H1 (cell line): ENCODE results near the gene DYNLL1. TPM values are rescaled to one million over a fixed set of nuclear protein-coding genes. Genes with fewer than 3 reads are reported as not detected.
A peak's percentile ranks its signal among the peaks of the same experiment; 100 is the strongest.

Source experiments
- CTCF ChIA-PET: fragments of 300-600 bp; sonication (Branson Sonifier 250); formaldehyde crosslinking; loops from one replicate; lab custom pipeline; 2021; ENCODE audit not compliant: partially characterized antibody; lab: Charles Lee
- POLR2A ChIA-PET: fragments of 300-600 bp; sonication (Branson Sonifier 250); formaldehyde crosslinking; loops from one replicate; lab custom pipeline; 2021; ENCODE audit warnings: inconsistent platforms; ENCODE audit not compliant: partially characterized antibody; lab: Charles Lee
- DNase-seq, 2 experiments: peaks; one replicate each; pipeline versions ENCODE4 v3.0.0 to v3.0.0-alpha.2; 2010 to 2022; ENCODE audit warnings: low spot score in 2 of 2, low read depth in 1 of 2, mixed read lengths in 1 of 2
- FAIRE-seq: peaks from 2 replicates; lab custom pipeline; 2011; peaks lifted over from hg19 to GRCh38; lab: Jason Lieb, UNC
- H2AFZ ChIP-seq: 2 replicates; pipeline ENCODE4 v1.8.1; 2012; ENCODE audit warnings: low read length, inconsistent platforms
- H2AK5ac ChIP-seq: 2 replicates; pipeline ENCODE4 v1.6.1; 2013; ENCODE audit warnings: low read depth, low read length
- H2BK120ac ChIP-seq: replicated peaks from 2 replicates; pipeline ENCODE3; 2013; ENCODE audit warnings: low read depth, low read length, inconsistent platforms
- H2BK12ac ChIP-seq: 2 replicates; pipeline ENCODE4 v1.6.1; 2013; ENCODE audit warnings: low read depth, low read length
- H2BK15ac ChIP-seq: 2 replicates; pipeline ENCODE4 v1.6.1; 2013; ENCODE audit warnings: low read length
- H2BK20ac ChIP-seq: 2 replicates; pipeline ENCODE4 v1.6.1; 2013; ENCODE audit warnings: low read length
- H2BK5ac ChIP-seq: 2 replicates; pipeline ENCODE4 v1.6.1; 2013; ENCODE audit warnings: low read depth, low read length
- H3K14ac ChIP-seq: 2 replicates; pipeline ENCODE4 v1.6.1; 2013; ENCODE audit warnings: inconsistent platforms; ENCODE audit not compliant: insufficient read length
- H3K18ac ChIP-seq: 2 replicates; pipeline ENCODE4 v1.6.1; 2013; ENCODE audit warnings: low read length; ENCODE audit errors: extremely low read depth
- H3K23ac ChIP-seq: 2 replicates; pipeline ENCODE4 v1.6.1; 2013; ENCODE audit warnings: inconsistent platforms; ENCODE audit not compliant: insufficient read length
- H3K23me2 ChIP-seq: 2 replicates; pipeline ENCODE4 v1.6.1; 2013; ENCODE audit warnings: low read depth, low read length
- H3K27ac ChIP-seq: 2 replicates; pipeline ENCODE4 v1.6.1; 2011; ENCODE audit warnings: low read depth, low read length, inconsistent platforms
- H3K27me3 ChIP-seq, 4 experiments: replicated peaks in 1 of 4; 1 replicate in 1 of 4; 2 replicates in 3 of 4; pipeline versions ENCODE4 v1.6.1 to v1.8.1; 2011 to 2013; ENCODE audit warnings: low read length in 3 of 4, mild to moderate bottlenecking in 3 of 4, inconsistent platforms in 2 of 4, mixed read lengths in 2 of 4, moderate library complexity in 1 of 4; ENCODE audit not compliant: control insufficient read depth in 3 of 4, insufficient read depth in 3 of 4; ENCODE audit errors: extremely low read depth in 1 of 4
- H3K36me3 ChIP-seq, 4 experiments: 2 replicates each; pipeline versions ENCODE4 v1.6.1 to v1.8.1; 2011 to 2013; ENCODE audit warnings: mild to moderate bottlenecking in 4 of 4, low read length in 3 of 4, moderate library complexity in 2 of 4, control low read depth in 1 of 4, inconsistent platforms in 1 of 4; ENCODE audit not compliant: insufficient read depth in 4 of 4, control insufficient read depth in 2 of 4
- H3K4ac ChIP-seq: replicated peaks from 2 replicates; pipeline ENCODE3; 2013; ENCODE audit warnings: low read length, low read depth, mixed read lengths, inconsistent platforms; ENCODE audit not compliant: insufficient read length
- H3K4me1 ChIP-seq, 4 experiments: replicated peaks in 1 of 4; 1 replicate in 1 of 4; 2 replicates in 3 of 4; pipeline versions ENCODE4 v1.6.1 to v1.8.1; 2011 to 2013; ENCODE audit warnings: low read length in 3 of 4, inconsistent platforms in 2 of 4, mixed read lengths in 1 of 4; ENCODE audit not compliant: insufficient read depth in 4 of 4, control insufficient read depth in 3 of 4
- H3K4me2 ChIP-seq, 2 experiments: 2 replicates each; pipeline versions ENCODE4 v1.6.1 to v1.8.1; 2011 to 2013; ENCODE audit warnings: low read depth in 2 of 2, low read length in 2 of 2, control low read depth in 1 of 2, inconsistent platforms in 1 of 2, mild to moderate bottlenecking in 1 of 2; ENCODE audit not compliant: insufficient read depth in 1 of 2
- H3K4me3 ChIP-seq, 4 experiments: fragments of 200-600, 300-600 bp in 1 of 4; sonication (generic), shearing (Covaris generic), sonication (Bioruptor Twin) in 1 of 4; 2 replicates each; pipeline versions ENCODE4 v1.5.1 to v1.8.1; 2011 to 2016; ENCODE audit warnings: low read length in 4 of 4, low read depth in 3 of 4, control low read depth in 2 of 4, inconsistent platforms in 2 of 4, mild to moderate bottlenecking in 2 of 4, mixed read lengths in 1 of 4, moderate library complexity in 1 of 4; ENCODE audit not compliant: insufficient read depth in 2 of 4; ENCODE audit errors: extremely low read depth in 1 of 4
- H3K56ac ChIP-seq: replicated peaks from 2 replicates; pipeline ENCODE3; 2013; ENCODE audit warnings: low read depth, mild to moderate bottlenecking, mixed read lengths, low read length, inconsistent platforms; ENCODE audit not compliant: insufficient read length
- H3K79me1 ChIP-seq: 2 replicates; pipeline ENCODE4 v1.6.1; 2013; ENCODE audit warnings: low read depth, low read length, control low read depth
- H3K79me2 ChIP-seq, 2 experiments: 2 replicates each; pipeline versions ENCODE4 v1.6.1 to v1.8.1; 2012 to 2013; ENCODE audit warnings: low read length in 2 of 2, mild to moderate bottlenecking in 2 of 2, inconsistent platforms in 1 of 2; ENCODE audit not compliant: insufficient read depth in 2 of 2, control insufficient read depth in 1 of 2
- H3K9ac ChIP-seq, 4 experiments: replicated peaks in 1 of 4; 1 replicate in 1 of 4; 2 replicates in 3 of 4; pipeline versions ENCODE4 v1.6.1 to v1.8.1; 2011 to 2013; ENCODE audit warnings: low read depth in 3 of 4, low read length in 3 of 4, control low read depth in 2 of 4, mild to moderate bottlenecking in 2 of 4, moderate library complexity in 2 of 4, inconsistent platforms in 1 of 4; ENCODE audit errors: extremely low read depth in 1 of 4
- H3K9me3 ChIP-seq, 2 experiments: 2 replicates each; pipeline versions ENCODE4 v1.6.1 to v1.8.1; 2012 to 2013; ENCODE audit warnings: mild to moderate bottlenecking in 2 of 2, moderate library complexity in 2 of 2, control low read depth in 1 of 2, inconsistent platforms in 1 of 2, low read depth in 1 of 2, low read length in 1 of 2, mixed read lengths in 1 of 2; ENCODE audit not compliant: insufficient read depth in 2 of 2
- H4K20me1 ChIP-seq, 2 experiments: replicated peaks in 1 of 2; 2 replicates each; pipeline versions ENCODE3 to v1.8.1; 2011 to 2013; ENCODE audit warnings: inconsistent platforms in 2 of 2, low read length in 2 of 2, mild to moderate bottlenecking in 1 of 2; ENCODE audit not compliant: insufficient read depth in 2 of 2, control insufficient read depth in 1 of 2
- H4K5ac ChIP-seq: 2 replicates; pipeline ENCODE4 v1.6.1; 2013; ENCODE audit warnings: low read length, low read depth, mixed read lengths, inconsistent platforms; ENCODE audit not compliant: insufficient read length
- H4K8ac ChIP-seq: 2 replicates; pipeline ENCODE4 v1.8.0; 2013; ENCODE audit warnings: mild to moderate bottlenecking, moderate library complexity, low read length, inconsistent platforms; ENCODE audit not compliant: insufficient read depth; ENCODE audit errors: extremely low read depth
- H4K91ac ChIP-seq: replicated peaks from 2 replicates; pipeline ENCODE3; 2013; ENCODE audit warnings: low read length, mixed read lengths, inconsistent platforms; ENCODE audit not compliant: insufficient read length
- WGBS, 2 experiments: shearing (Covaris generic) in 1 of 2; methylation state at CpG; one replicate each; pipeline versions ENCODE4 v1.1.6 to v1.1.7; 2013 to 2015; ENCODE audit warnings: low lambda C conversion rate in 2 of 2, mixed read lengths in 2 of 2, inconsistent platforms in 1 of 2, low coverage in 1 of 2, missing lambda C conversion rate in 1 of 2; ENCODE audit not compliant: insufficient replicate concordance in 2 of 2, insufficient coverage in 1 of 2, insufficient read length in 1 of 2; ENCODE audit errors: extremely low coverage in 1 of 2, missing lambda C conversion rate in 1 of 2; 5-methylcytosine and 5-hydroxymethylcytosine counted together
- polyA plus RNA-seq, 7 experiments: library from polyadenylated mRNA; depleted of rRNA in 3 of 7; stranded (reverse) in 5 of 7; unstranded in 2 of 7; fragments of >200 nt in 5 of 7; fragments of 200-250 nt in 2 of 7; gene quantifications; 1 replicate in 5 of 7; 2 replicates in 1 of 7; 4 replicates in 1 of 7; pipeline versions ENCODE4 v1.2.1 to v1.2.3, GENCODE V29; 2011 to 2013; ENCODE audit warnings: missing spikeins in 2 of 7, mixed read lengths in 2 of 7
- total RNA-seq: library from RNA; stranded (reverse); fragmentation: NEBNext Ultra II Directional; extraction: Animal tissue kit (Norgen Biotek cat#: 25700); gene quantifications from 2 replicates; pipeline ENCODE4 v1.2.1, GENCODE V29; 2021

The DYNLL1 gene
- total and polyA plus RNA-seq, 2 of the 8 experiments (the other 6 are each of a cell fraction or from before 2014, with no cell fraction given) = 423 to 488 TPM

- Histone ChIP-seq H4K91ac (no peak overlapping the region), H3K36me3 (peaks cover 0 to 16% (median 2%) of the 10 kb centered on the region in 4 experiments; a peak in 2 of 8 replicates), H3K79me1 (peaks cover 5% of the 10 kb centered on the region; the same call in 1 of the 2 replicates), H3K27me3 (no peaks in the 10 kb centered on the region), H2BK5ac (no peak overlapping the region), H4K20me1 (peaks cover 12 to 23% of the 10 kb centered on the region in 2 experiments), H2BK20ac (no peak overlapping the region), H3K4me3 (peak overlapping the region; percentile 86 to 99 (median 93); a peak in 7 of 8 replicates), H3K18ac (no peak overlapping the region), H3K4ac (no peak overlapping the region), H2AK5ac (no peak overlapping the region), H3K14ac (no peak overlapping the region), H4K5ac (no peak overlapping the region), H3K9ac (peak overlapping the region in 1 of 4 experiments; percentile 2; a peak in 2 of 7 replicates), H3K27ac (no peak overlapping the region), H3K23ac (no peak overlapping the region), H2BK12ac (no peak overlapping the region), H3K4me1 (peaks cover 3 to 8% (median 6%) of the 10 kb centered on the region in 4 experiments; a peak in 5 of 7 replicates), H2BK15ac (no peak overlapping the region), H3K79me2 (peaks cover 25 to 65% of the 10 kb centered on the region in 2 experiments), H3K56ac (no peak overlapping the region), H2BK120ac (no peak overlapping the region), H2AFZ (no peak overlapping the region), H3K23me2 (peaks cover 3% of the 10 kb centered on the region; the same call in 1 of the 2 replicates), H3K4me2 (peak overlapping the region; percentile 73 to 91), H4K8ac (no peak overlapping the region), H3K9me3 (no peaks in the 10 kb centered on the region; a peak in 1 of 4 replicates)
- WGBS, 2 experiments = 92% methylated on average over 13 of the region's 13 CpGs; no CpG with 5 or more reads in 1 of the 2 experiments
- FAIRE-seq (no peak), DNase-seq (no peak)
- ChIA-PET POLR2A (interaction anchor here (1.0 to 1.3 kb wide), 5 partner anchors 12 to 79 kb away, joined by 3 to 5 read pairs (median 3); no protein-coding TSS in a partner anchor), CTCF (interaction anchor here (0.7 to 1.2 kb wide), 3 partner anchors 9 to 474 kb away, joined by 3 to 4 read pairs (median 3); no protein-coding TSS in a partner anchor)
These were observed 40.3 kb downstream of the DYNLL1 start for GRCh38 chr12:120536064-120536791.
